GM12892 (cell line): ENCODE results near the gene LMO2.
A peak's percentile ranks its signal among the peaks of the same experiment; 100 is the strongest.

Experiments used
- DNase-seq: peaks from one replicate; pipeline ENCODE4 v3.0.0; 2011; ENCODE audit not compliant: insufficient read length
- FAIRE-seq: peaks from 2 replicates; lab custom pipeline; 2011; peaks lifted over from hg19 to GRCh38; lab: Jason Lieb, UNC
- POLR2A ChIP-seq: IDR thresholded peaks from 2 replicates; pipeline ENCODE4 v1.6.1; 2011; ENCODE audit warnings: low read depth, low read length, control low read depth
- POLR2AphosphoS5 ChIP-seq: IDR thresholded peaks from 2 replicates; pipeline ENCODE4 v1.6.1; 2011; ENCODE audit warnings: low read depth, low read length, control low read depth
- TAF1 ChIP-seq: IDR thresholded peaks from 2 replicates; pipeline ENCODE4 v1.6.1; 2011; ENCODE audit warnings: low read depth, mild to moderate bottlenecking, control low read depth, low read length, borderline replicate concordance

Gene LMO2

DNA sequence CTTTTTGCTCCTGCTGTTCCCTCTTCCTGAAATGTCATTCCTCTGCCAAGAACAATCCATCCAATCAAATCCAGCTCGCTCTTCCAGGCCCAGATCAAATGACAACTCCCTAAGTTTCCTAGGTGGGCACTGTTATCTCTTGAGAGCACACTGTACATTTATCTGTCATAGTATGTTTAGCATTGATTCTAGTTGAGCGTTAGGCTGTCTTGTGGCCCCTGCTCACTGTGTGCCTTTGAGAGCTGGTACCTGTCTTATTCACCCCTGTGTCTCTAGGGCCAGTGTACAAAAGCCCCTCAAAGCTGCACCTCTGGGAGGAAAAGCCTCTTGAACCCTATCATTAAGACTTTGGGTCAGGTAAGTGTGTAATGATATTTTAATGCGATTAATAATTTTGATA lies 7.1 kb upstream of the LMO2 start:
- no peak for FAIRE-seq
- no peak for DNase-seq
- TF ChIP-seq POLR2AphosphoS5: no peak
- TF ChIP-seq POLR2A: no peak
- no peak for TF ChIP-seq TAF1

DNA sequence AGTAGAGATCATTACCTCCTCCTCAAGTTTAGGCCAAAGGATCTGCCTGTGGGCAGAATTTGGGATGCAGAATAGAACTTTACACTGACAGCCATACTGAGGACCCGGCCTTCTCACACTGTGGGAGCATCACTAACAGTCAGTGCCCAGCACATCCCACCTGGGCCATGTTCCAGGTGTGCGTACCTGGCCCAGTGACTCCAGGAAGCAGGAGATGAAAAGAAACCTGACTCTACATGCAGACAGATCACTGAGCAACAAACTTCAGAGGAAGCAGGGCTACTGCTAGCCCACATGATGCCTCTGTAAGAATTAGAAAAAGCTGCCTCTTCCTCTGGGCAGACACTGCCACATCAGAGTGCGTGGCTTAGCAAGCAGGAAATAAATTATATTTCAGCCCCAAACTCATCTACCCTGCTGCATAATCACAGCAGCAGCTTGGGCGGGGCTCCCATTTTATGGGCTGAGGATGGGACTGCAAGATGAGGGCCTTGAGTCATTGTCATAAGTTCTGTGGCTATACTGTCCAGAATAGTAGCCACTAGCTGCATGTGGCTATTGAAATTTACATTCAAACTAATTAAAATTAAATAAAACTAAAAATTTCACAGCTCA lies 6.0 kb upstream of the LMO2 start:
- DNase-seq (no peak), FAIRE-seq (no peak)
- TF ChIP-seq TAF1: no peak

DNA sequence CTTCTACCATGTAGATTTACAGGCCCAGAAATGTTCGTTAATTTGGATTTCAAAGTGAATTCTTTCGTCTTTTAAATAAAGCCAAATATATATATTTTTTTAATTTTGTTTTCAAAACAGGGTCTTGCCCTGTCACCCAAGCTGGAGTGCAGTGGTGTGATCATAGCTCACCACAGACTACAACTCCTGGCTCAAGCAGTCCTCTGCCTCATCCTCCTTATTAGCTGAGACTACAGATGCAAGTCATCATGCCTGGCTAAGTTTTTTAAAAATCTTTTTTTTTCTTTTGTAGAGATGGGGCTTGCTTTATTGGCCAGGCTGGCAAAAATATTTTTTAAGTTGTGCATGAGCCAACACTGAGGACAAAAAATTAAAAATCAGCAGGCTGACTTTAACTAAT lies 5.0 kb upstream of the LMO2 start:
- no peak for TF ChIP-seq POLR2AphosphoS5
- TF ChIP-seq POLR2A: no peak
- no peak for TF ChIP-seq TAF1
- DNase-seq (no peak), FAIRE-seq (no peak)

DNA sequence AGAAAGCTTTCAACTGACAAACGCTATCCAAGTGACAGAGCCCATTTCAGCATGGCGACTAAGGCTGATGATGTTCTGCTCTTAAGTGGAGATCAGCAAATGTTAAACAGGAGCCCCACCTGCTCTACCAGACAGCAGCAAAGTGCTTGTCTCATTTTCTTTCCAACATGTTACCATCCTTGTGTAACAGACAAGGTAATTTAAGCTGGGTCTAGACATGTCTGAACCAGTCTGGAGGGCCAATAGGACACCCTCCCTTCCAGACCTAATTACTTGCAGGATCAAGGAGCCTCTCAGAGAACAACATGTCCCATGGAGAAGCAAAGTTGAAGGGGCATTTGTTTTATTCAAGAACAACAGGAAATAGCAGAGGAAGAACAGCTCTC lies 3.9 kb upstream of the LMO2 start:
- TF ChIP-seq POLR2AphosphoS5 (no peak), TAF1 (no peak), POLR2A (no peak)
- no peak for FAIRE-seq
- no peak for DNase-seq

DNA sequence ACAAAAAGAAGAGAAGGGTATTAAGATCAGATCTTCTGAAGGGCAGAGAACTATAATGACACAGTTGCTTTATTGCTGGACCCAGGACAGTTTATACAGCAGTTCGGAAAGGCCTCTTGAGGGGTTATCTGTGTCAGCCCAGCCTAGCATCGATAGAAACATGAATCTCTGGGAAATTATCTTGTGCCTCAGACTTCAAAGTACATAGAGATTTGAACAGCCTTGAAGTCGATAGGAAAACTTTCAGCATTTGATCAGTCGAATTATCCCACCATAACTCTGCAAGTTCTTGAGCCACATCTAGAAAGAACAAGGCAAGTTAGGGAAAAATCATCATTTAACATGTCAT lies 2.5 kb upstream of the LMO2 start:
- TF ChIP-seq POLR2AphosphoS5: no peak
- TF ChIP-seq POLR2A: no peak
- TF ChIP-seq TAF1: no peak
- DNase-seq: no peak
- FAIRE-seq: no peak

DNA sequence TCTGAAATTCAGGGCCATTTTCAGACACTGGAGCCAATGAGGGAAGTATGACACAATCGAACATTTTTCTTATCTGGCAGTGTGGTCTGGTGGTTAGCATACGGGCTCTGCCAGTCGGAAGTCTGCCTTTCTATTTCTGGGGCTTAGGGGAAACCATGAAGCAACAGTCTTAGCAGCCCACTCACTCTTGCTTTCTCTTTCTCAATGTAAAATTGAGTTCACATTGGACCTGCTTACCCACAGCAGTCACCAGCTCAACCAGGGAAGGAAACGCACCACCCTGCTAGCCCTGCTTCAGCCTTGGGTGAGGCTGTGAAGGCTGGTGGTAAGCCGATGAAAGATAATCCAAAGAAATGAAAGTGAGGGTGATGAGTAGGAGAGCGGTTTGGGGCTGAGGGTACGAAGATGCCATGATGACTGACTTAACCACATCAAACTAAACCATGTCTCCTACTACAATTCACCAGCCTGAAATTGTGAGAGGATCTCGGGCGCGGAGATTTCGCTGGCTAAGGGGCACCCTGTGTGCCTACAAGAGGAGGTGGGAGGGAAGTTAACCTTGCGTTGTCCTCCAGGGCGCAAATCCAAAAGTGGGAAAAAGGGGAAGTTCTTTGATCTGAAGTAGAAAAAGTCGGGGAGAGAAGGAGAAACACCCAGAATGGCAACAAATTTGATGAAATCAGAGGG lies 2.0 kb upstream of the LMO2 start:
- peak; percentile 99 for FAIRE-seq
- no peak for DNase-seq

DNA sequence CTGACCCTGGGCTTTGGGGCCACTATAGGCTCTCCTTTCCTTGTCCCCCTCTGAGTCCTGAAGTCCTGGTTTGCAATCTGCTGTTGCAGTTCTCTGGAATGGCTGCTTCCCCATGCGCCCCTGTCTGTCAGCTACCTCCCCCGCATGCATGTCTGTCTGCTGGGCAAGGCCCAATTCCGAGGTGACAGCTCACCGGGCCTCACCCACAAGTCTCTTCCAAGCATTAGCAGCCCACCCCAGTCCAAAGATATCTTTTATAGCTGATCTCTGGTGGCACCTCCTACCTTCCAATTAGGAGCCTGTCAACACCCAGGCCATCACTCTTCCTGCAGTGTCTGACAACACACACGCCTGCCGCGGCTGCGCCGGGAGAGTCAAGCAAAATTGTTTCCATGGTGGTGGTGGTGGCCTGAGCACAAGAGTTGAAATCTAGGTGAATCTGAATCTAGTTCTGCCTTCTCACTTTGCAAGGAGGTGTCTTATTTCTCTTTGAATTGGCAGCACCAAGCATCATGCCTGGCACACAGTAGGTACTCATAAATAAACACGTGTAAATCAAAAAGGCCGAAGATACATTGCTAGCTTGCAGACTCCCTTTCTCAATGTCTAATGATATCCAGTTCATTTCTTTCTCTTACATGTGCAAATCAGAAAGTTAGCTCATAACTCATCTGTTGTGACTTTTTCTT lies 1.2 kb upstream of the LMO2 start:
- no peak for TF ChIP-seq TAF1
- no peak for TF ChIP-seq POLR2AphosphoS5
- TF ChIP-seq POLR2A: no peak
- no peak for FAIRE-seq
- DNase-seq: no peak

More for the DNA sequence above, 2.0 kb upstream of the LMO2 start:
- TF ChIP-seq TAF1 (peak; percentile 75; the same call in 1 of the 2 replicates), POLR2A (peak; percentile 91), POLR2AphosphoS5 (peak; percentile 89)

DNA sequence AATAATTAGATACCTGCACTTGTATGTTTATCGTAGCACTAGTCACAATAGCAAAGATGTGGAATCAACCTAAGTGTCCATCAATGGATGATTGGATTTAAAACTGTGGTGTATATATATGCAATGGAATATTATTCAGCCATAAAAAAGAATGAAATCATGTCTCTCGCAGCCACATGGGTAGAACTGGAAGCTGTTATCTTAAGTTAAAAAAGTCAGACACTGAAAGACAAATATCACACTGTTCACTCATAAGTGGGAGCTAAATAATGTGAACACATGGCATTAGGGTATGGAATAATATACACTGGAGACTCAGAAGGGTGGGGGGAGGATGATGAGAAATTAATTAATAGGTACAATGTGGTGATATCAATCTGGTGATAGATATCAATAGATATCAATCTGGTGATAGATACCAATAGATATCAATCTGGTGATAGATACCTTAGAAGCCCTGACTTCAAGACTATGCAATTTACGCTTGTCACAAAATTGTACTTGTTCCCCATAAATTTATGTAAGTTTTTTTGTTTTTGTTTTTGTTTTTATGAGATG lies 2.0 kb downstream of the LMO2 start:
- FAIRE-seq (no peak), DNase-seq (no peak)
- TF ChIP-seq TAF1 (no peak), POLR2AphosphoS5 (no peak), POLR2A (no peak)

DNA sequence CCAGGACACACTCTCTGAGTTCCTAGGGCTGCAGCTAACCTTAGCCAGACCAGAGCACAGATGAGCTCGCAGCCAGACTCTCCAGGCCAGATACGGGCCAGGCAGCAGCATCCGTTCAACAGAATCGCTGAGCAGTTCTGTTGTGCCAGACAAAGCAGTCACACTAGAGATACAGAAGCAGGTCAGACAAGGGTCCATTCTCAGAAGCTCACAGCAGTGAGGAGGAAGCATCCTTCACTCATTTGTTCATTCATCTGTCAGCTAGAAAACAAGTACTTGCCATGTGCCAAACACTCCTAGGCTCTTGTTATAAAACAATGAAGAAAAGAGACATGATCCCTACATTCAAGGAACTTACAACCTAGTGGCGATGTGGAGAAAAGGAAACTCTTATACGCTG lies 2.6 kb downstream of the LMO2 start:
- TF ChIP-seq POLR2A (no peak), POLR2AphosphoS5 (no peak), TAF1 (no peak)
- DNase-seq: no peak
- FAIRE-seq: no peak

DNA sequence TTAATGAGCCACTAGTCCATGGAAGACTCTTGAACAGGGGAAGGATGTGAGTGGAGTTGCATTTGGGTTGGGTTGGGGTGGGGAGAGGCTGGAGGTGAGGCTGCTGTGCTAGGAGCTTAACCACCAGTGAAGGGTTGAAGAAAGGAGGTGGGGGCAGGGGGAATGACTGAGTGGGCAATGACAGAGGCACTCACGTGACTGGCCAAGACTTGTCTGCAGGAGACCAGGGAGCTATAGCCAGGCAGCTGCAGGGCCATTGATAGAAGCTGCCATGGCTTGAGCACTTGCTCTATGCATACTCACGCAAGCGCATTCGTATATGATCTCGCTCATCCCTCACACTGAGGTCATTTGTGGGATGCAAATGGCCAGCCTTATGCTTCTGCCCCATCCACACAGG lies 4.0 kb downstream of the LMO2 start:
- TF ChIP-seq POLR2A: no peak
- DNase-seq (no peak), FAIRE-seq (no peak)

DNA sequence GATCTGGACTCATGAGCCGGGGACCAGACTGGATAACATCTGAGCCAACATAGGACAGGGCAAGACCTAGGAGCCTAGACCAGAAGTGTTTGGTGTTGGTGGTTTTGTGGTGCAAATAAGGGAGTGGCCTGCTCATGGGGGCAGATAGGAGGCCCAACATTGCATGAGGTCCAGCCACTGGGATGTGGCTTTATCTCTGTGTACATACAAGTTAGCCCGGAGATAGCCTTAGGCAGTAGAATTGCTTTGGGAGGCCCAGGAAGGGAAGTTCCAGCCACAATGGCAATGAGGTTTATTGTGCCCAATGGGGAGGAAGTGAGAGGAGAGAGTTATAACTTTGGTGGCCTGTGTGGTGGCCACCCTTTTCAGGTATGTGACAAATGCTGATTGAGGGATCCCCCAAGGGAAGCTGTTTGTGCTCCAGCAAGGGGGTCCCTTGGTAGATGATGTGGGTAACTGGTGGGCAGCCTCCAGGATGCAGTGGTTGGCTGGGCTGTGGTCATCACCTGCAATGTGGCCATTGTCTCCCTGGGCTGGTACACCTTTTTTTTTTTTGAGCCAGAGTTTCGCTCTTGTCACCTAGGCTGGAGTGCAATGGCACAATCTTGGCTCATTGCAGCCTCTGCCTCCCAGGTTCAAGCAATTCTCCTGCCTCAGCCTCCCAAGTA lies 6.4 kb downstream of the LMO2 start:
- TF ChIP-seq TAF1: no peak
- TF ChIP-seq POLR2A: no peak
- TF ChIP-seq POLR2AphosphoS5: no peak
- FAIRE-seq (peak; percentile 73), DNase-seq (no peak)

DNA sequence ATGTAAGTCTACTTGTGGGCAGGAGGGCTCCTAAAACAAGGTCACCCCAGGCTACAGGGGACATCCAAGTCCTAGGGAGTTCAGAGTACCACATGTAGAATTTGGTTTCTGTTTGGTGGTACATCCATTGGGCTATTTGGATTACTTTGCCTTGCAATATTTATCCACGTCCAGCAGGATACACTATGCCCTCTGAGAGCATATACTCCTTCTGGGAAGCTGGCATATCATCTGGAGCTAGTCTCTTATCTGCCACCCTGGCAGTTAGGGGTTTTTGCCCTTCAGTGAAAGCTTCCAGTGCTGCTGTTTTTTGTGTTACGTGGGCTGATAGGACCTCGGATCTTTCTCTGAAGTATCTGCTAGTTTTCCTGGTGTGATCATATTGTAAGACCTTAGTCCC lies 7.3 kb downstream of the LMO2 start:
- DNase-seq (no peak), FAIRE-seq (no peak)
- TF ChIP-seq POLR2A (no peak), TAF1 (no peak), POLR2AphosphoS5 (no peak)

DNA sequence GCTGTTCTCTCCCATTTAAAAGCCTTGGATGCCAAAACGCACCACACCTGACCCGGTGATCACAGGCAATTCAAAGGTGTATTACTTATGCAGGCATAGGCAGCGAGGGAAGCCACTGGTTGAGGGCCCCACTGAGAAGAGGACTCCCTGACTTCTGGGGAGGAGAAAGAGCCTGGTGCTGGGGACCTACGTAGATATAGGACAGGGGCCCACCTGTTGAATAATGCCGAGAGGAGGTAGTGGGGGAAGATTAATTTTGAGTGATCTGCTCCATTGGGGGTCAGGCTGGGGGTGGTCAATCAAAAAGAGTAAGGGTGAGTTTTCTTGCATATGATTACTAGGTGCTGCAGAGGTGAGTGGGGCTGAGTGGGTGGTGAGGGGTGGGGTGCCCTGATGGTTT lies 7.8 kb downstream of the LMO2 start:
- DNase-seq (no peak), FAIRE-seq (no peak)
- TF ChIP-seq TAF1: no peak
- TF ChIP-seq POLR2AphosphoS5: no peak
- no peak for TF ChIP-seq POLR2A
